Astrocyte (in vitro differentiated cells and primary cell): ENCODE results near the gene OFD1. TPM values are rescaled to one million over a fixed set of nuclear protein-coding genes. Genes with fewer than 3 reads are reported as not detected.

Experiments
- DNase-seq: peaks from one replicate; pipeline ENCODE4 v3.0.0-alpha.2; 2010; ENCODE audit warnings: low read depth
- FAIRE-seq: peaks from 2 replicates; lab custom pipeline; 2011; peaks lifted over from hg19 to GRCh38; lab: Jason Lieb, UNC
- H2AFZ ChIP-seq: 2 replicates; pipeline ENCODE4 v1.6.0; 2012; ENCODE audit warnings: low read depth, low read length, inconsistent platforms
- H3K27ac ChIP-seq: 2 replicates; pipeline ENCODE4 v1.5.1; 2011; ENCODE audit warnings: low read depth, low read length, inconsistent platforms
- H3K27me3 ChIP-seq: 2 replicates; pipeline ENCODE4 v1.6.0; 2011; ENCODE audit warnings: low read length, inconsistent platforms; ENCODE audit not compliant: insufficient read depth
- H3K36me3 ChIP-seq: 2 replicates; pipeline ENCODE4 v1.5.1; 2011; ENCODE audit warnings: low read length, inconsistent platforms; ENCODE audit not compliant: insufficient read depth
- H3K4me1 ChIP-seq: 2 replicates; pipeline ENCODE4 v1.5.1; 2011; ENCODE audit warnings: low read length, inconsistent platforms; ENCODE audit not compliant: insufficient read depth
- H3K4me2 ChIP-seq: 2 replicates; pipeline ENCODE4 v1.6.0; 2012; ENCODE audit warnings: low read length, inconsistent platforms
- H3K4me3 ChIP-seq: 2 replicates; pipeline ENCODE4 v1.5.1; 2011; ENCODE audit warnings: low read depth, mild to moderate bottlenecking, low read length, inconsistent platforms; ENCODE audit not compliant: insufficient read depth
- H3K79me2 ChIP-seq: 2 replicates; pipeline ENCODE4 v1.6.0; 2012; ENCODE audit warnings: mild to moderate bottlenecking, low read length, inconsistent platforms; ENCODE audit not compliant: insufficient read depth
- H3K9ac ChIP-seq: 2 replicates; pipeline ENCODE4 v1.6.0; 2012; ENCODE audit warnings: mild to moderate bottlenecking, low read length, inconsistent platforms
- H3K9me3 ChIP-seq: 2 replicates; pipeline ENCODE4 v1.5.1; 2012; ENCODE audit warnings: low read depth, mild to moderate bottlenecking, low read length, inconsistent platforms; ENCODE audit not compliant: insufficient read depth
- H4K20me1 ChIP-seq: 2 replicates; pipeline ENCODE4 v1.6.0; 2012; ENCODE audit warnings: low read length, inconsistent platforms; ENCODE audit not compliant: insufficient read depth
- H3K27ac Mint-ChIP-seq: one replicate; pipeline ENCODE4 v1.8.0; 2021; ENCODE audit warnings: mild to moderate bottlenecking, mixed read lengths; ENCODE audit not compliant: unreplicated experiment
- H3K27me3 Mint-ChIP-seq: one replicate; pipeline ENCODE4 v1.8.0; 2021; ENCODE audit warnings: low read depth, mixed read lengths; ENCODE audit not compliant: unreplicated experiment
- H3K36me3 Mint-ChIP-seq: one replicate; pipeline ENCODE4 v1.8.0; 2021; ENCODE audit warnings: low read depth, mixed read lengths; ENCODE audit not compliant: unreplicated experiment
- H3K4me1 Mint-ChIP-seq: one replicate; pipeline ENCODE4 v1.8.0; 2021; ENCODE audit warnings: low read depth, mixed read lengths; ENCODE audit not compliant: unreplicated experiment
- H3K4me3 Mint-ChIP-seq: one replicate; pipeline ENCODE4 v1.8.0; 2021; ENCODE audit warnings: mild to moderate bottlenecking, moderate library complexity, mixed read lengths; ENCODE audit not compliant: unreplicated experiment
- H3K9me3 Mint-ChIP-seq: one replicate; pipeline ENCODE4 v1.8.0; 2021; ENCODE audit warnings: mild to moderate bottlenecking, mixed read lengths; ENCODE audit not compliant: unreplicated experiment
- EZH2 ChIP-seq: IDR thresholded peaks from 2 replicates; pipeline ENCODE4 v1.6.1; 2012; ENCODE audit warnings: mild to moderate bottlenecking, low read length, inconsistent platforms; ENCODE audit not compliant: insufficient read depth
- total RNA-seq: library from RNA; stranded (reverse); gene quantifications from 2 replicates; pipeline ENCODE4 v1.2.1, GENCODE V29; 2021
- TF ChIP-seq, protein P1 (sequence below): IDR thresholded peaks from 2 replicates; pipeline ENCODE4 v1.5.1; 2011; ENCODE audit warnings: low read depth, mild to moderate bottlenecking, inconsistent platforms, low read length, moderate library complexity; ENCODE audit not compliant: insufficient read depth

The OFD1 gene
- total RNA-seq, 1 donor from 2014 or later: 22.0 TPM

DNA sequence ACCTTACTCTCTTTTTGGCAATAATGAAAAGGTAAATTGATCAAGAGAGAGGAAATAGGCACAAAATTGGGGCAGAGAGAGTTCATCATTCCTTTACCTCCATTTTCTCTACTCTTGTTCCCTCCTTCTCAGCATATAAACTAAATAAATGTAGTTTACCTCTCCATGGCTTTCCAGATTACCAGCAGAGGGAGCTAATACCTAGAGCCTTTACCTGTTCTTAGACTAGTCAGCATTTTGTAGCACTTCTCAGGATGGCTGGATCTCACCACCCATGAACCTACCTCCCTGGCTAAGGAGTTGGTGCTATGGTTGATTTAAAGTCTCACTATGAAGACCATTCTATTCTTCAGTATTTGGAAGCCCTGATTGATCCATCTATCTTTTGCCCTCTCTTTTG lies 15.7 kb downstream of the OFD1 start:
- no peaks in the 10 kb centered on the region for H3K27me3 Mint-ChIP-seq
- FAIRE-seq (peak; percentile 98), DNase-seq (peak; percentile 16)
- Histone ChIP-seq H3K79me2 (no peaks in the 10 kb centered on the region), H2AFZ (no peak overlapping the region), H4K20me1 (no peaks in the 10 kb centered on the region), H3K4me2 (no peak overlapping the region), H3K9me3 (no peaks in the 10 kb centered on the region), H3K4me1 (no peaks in the 10 kb centered on the region), H3K4me3 (no peak overlapping the region), H3K9ac (no peak overlapping the region), H3K27ac (no peak overlapping the region), H3K27me3 (no peaks in the 10 kb centered on the region), H3K36me3 (peaks cover 4% of the 10 kb centered on the region)
- H3K4me3 Mint-ChIP-seq: no peak overlapping the region
- peaks cover 5% of the 10 kb centered on the region for H3K4me1 Mint-ChIP-seq
- TF ChIP-seq EZH2: no peak
- TF ChIP-seq, protein P1, sequence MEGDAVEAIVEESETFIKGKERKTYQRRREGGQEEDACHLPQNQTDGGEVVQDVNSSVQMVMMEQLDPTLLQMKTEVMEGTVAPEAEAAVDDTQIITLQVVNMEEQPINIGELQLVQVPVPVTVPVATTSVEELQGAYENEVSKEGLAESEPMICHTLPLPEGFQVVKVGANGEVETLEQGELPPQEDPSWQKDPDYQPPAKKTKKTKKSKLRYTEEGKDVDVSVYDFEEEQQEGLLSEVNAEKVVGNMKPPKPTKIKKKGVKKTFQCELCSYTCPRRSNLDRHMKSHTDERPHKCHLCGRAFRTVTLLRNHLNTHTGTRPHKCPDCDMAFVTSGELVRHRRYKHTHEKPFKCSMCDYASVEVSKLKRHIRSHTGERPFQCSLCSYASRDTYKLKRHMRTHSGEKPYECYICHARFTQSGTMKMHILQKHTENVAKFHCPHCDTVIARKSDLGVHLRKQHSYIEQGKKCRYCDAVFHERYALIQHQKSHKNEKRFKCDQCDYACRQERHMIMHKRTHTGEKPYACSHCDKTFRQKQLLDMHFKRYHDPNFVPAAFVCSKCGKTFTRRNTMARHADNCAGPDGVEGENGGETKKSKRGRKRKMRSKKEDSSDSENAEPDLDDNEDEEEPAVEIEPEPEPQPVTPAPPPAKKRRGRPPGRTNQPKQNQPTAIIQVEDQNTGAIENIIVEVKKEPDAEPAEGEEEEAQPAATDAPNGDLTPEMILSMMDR: peak; percentile 49
- no peaks in the 10 kb centered on the region for H3K36me3 Mint-ChIP-seq
- H3K9me3 Mint-ChIP-seq: no peaks in the 10 kb centered on the region
- H3K27ac Mint-ChIP-seq: no peak overlapping the region

DNA sequence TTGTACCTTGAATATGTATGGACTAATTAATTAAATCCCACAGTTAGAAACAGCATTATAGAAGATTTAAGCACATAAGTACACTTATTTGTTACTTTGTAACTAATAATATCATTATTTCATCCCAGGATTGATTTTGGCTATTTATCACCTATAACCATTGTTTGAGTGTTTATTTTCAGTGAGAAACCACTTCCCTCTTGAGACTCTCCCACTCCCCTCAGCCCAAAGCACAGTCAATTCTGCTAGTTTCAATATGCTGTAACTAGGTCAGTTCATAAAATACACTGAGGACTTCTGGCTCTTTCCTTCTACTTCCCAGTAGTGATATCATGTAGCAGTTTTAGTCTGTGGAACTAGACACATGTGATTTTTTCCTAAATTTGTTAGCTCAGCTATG lies 16.3 kb downstream of the OFD1 start:
- H3K9me3 Mint-ChIP-seq: no peaks in the 10 kb centered on the region
- H4K20me1 ChIP-seq: no peaks in the 10 kb centered on the region
- no peaks in the 10 kb centered on the region for H3K9me3 ChIP-seq
- TF ChIP-seq, protein P1: no peak
- no peak for TF ChIP-seq EZH2
- H3K27ac Mint-ChIP-seq: no peak overlapping the region
- H3K79me2 ChIP-seq: no peaks in the 10 kb centered on the region
- H3K27me3 Mint-ChIP-seq: no peaks in the 10 kb centered on the region
- no peak overlapping the region for H3K27ac ChIP-seq
- H3K27me3 ChIP-seq: no peaks in the 10 kb centered on the region
- DNase-seq (no peak), FAIRE-seq (peak; percentile 81)
- peaks cover 5% of the 10 kb centered on the region for H3K4me1 Mint-ChIP-seq
- no peak overlapping the region for H3K4me3 Mint-ChIP-seq
- H2AFZ ChIP-seq: no peak overlapping the region
- H3K36me3 ChIP-seq: peaks cover 4% of the 10 kb centered on the region
- H3K4me3 ChIP-seq: no peak overlapping the region
- H3K4me2 ChIP-seq: no peak overlapping the region
- no peaks in the 10 kb centered on the region for H3K36me3 Mint-ChIP-seq
- no peaks in the 10 kb centered on the region for H3K4me1 ChIP-seq
- no peak overlapping the region for H3K9ac ChIP-seq

DNA sequence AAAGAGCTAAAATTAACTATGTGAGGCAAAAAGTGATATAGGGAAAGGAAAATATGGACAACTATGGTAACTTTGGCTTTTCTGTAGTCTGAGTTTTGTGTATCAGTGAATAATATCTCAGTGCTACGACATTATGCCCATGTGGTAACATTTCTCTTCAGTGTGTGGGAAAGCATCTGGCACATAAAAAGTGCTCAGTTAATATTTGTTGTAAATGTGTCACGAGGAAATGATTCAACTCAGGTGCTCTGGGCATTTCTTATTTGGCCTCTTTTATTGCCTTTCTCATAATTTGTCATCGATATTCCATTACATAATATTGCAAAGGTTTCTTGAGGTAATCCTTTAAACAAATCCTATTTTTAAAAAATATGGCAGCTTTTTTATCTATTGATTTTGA lies 17.6 kb downstream of the OFD1 start:
- H3K4me1 ChIP-seq: no peaks in the 10 kb centered on the region
- no peak overlapping the region for H3K27ac Mint-ChIP-seq
- H3K4me3 ChIP-seq: no peak overlapping the region
- no peak overlapping the region for H3K9ac ChIP-seq
- no peaks in the 10 kb centered on the region for H3K27me3 ChIP-seq
- FAIRE-seq: peak; percentile 70
- H3K4me3 Mint-ChIP-seq: no peak overlapping the region
- no peaks in the 10 kb centered on the region for H3K36me3 Mint-ChIP-seq
- H3K79me2 ChIP-seq: no peaks in the 10 kb centered on the region
- H3K9me3 Mint-ChIP-seq: no peaks in the 10 kb centered on the region
- TF ChIP-seq, protein P1: no peak
- TF ChIP-seq EZH2: no peak
- H3K9me3 ChIP-seq: no peaks in the 10 kb centered on the region
- no peak overlapping the region for H3K4me2 ChIP-seq
- peaks cover 5% of the 10 kb centered on the region for H3K4me1 Mint-ChIP-seq
- H2AFZ ChIP-seq: no peak overlapping the region
- H3K27ac ChIP-seq: no peak overlapping the region
- H3K27me3 Mint-ChIP-seq: no peaks in the 10 kb centered on the region
- H4K20me1 ChIP-seq: no peaks in the 10 kb centered on the region
- DNase-seq: no peak
- H3K36me3 ChIP-seq: peaks cover 4% of the 10 kb centered on the region
